ENCODE results near the gene DGAT2L6. TPM values are rescaled to one million over a fixed set of nuclear protein-coding genes. Genes with fewer than 3 reads are reported as not detected.
A peak's percentile ranks its signal among the peaks of the same experiment; 100 is the strongest.

Gene DGAT2L6
- total RNA-seq, 1 donor from 2014 or later: not detected

GRCh38 chrX:70166601-70167590 lies 10.4 kb upstream of the DGAT2L6 start:
- Histone ChIP-seq H2AFZ (replicated peaks) (no peak overlapping the region), H3K27ac (no peak overlapping the region), H3K36me3 (no peaks in the 10 kb centered on the region), H3K79me2 (ENCODE audit: low read depth) (no peaks in the 10 kb centered on the region), H3K4me3 (no peak overlapping the region), H4K20me1 (ENCODE audit: low read depth) (no peaks in the 10 kb centered on the region), H3F3A (ENCODE audit: low read depth) (peaks cover 22% of the 10 kb centered on the region), H3K4me1 (peaks cover 22% of the 10 kb centered on the region), H3K27me3 (no peaks in the 10 kb centered on the region), H3K9ac (no peak overlapping the region), H3K4me2 (no peak overlapping the region), H3K9me3 (ENCODE audit: low read depth) (no peaks in the 10 kb centered on the region)
- Mint-ChIP-seq H3K4me1 (peaks cover 30% of the 10 kb centered on the region), H3K27me3 (ENCODE audit: insufficient read depth, low read depth) (no peaks in the 10 kb centered on the region), H3K27ac (no peak overlapping the region), H3K36me3 (peaks cover 9% of the 10 kb centered on the region), H3K9me3 (peaks cover 4% of the 10 kb centered on the region), H3K4me3 (no peak overlapping the region)
- TF ChIP-seq EZH2phosphoT487 (IDR thresholded peaks at IDR 0.05): no peak
- TF ChIP-seq EZH2 (IDR thresholded peaks at IDR 0.05): no peak
- TF ChIP-seq CTCF (IDR thresholded peaks at IDR 0.05): no peak
- no peak for DNase-seq (ENCODE audit: low spot score)

GRCh38 chrX:70168238-70169188 lies 8.8 kb upstream of the DGAT2L6 start:
- Histone ChIP-seq H3K4me1 (peaks cover 37% of the 10 kb centered on the region), H3K4me2 (peak overlapping the region; percentile 58), H4K20me1 (ENCODE audit: low read depth) (no peaks in the 10 kb centered on the region), H3K4me3 (peak overlapping the region; percentile 13), H3K79me2 (ENCODE audit: low read depth) (no peaks in the 10 kb centered on the region), H3K9me3 (ENCODE audit: low read depth) (no peaks in the 10 kb centered on the region), H3K27ac (no peak overlapping the region), H3K27me3 (no peaks in the 10 kb centered on the region), H3K9ac (no peak overlapping the region), H2AFZ (replicated peaks) (peak overlapping the region; percentile 14), H3K36me3 (no peaks in the 10 kb centered on the region), H3F3A (ENCODE audit: low read depth) (peaks cover 27% of the 10 kb centered on the region)
- Mint-ChIP-seq H3K27ac (peak overlapping the region; percentile 74), H3K36me3 (peaks cover 9% of the 10 kb centered on the region), H3K4me1 (peaks cover 30% of the 10 kb centered on the region), H3K27me3 (ENCODE audit: insufficient read depth, low read depth) (no peaks in the 10 kb centered on the region), H3K4me3 (peak overlapping the region; percentile 62), H3K9me3 (peaks cover 4% of the 10 kb centered on the region)
- DNase-seq (ENCODE audit: low spot score): peak; percentile 26
- TF ChIP-seq CTCF (IDR thresholded peaks at IDR 0.05) (no peak), EZH2 (IDR thresholded peaks at IDR 0.05) (no peak), EZH2phosphoT487 (IDR thresholded peaks at IDR 0.05) (no peak)

GRCh38 chrX:70169281-70169680 lies 8.0 kb upstream of the DGAT2L6 start:
- peaks cover 27% of the 10 kb centered on the region for H3F3A ChIP-seq (ENCODE audit: low read depth)
- peak overlapping the region; percentile 58 for H3K4me2 ChIP-seq

More at GRCh38 chrX:70169281-70169680, 8.0 kb upstream of the DGAT2L6 start:
- no peaks in the 10 kb centered on the region for H3K79me2 ChIP-seq (ENCODE audit: low read depth)
- H3K9me3 Mint-ChIP-seq: peaks cover 4% of the 10 kb centered on the region
- no peak overlapping the region for H3K9ac ChIP-seq
- no peaks in the 10 kb centered on the region for H3K9me3 ChIP-seq (ENCODE audit: low read depth)
- peak overlapping the region; percentile 14 for H2AFZ ChIP-seq (replicated peaks)
- H3K27me3 Mint-ChIP-seq (ENCODE audit: insufficient read depth, low read depth): no peaks in the 10 kb centered on the region
- no peaks in the 10 kb centered on the region for H4K20me1 ChIP-seq (ENCODE audit: low read depth)
- DNase-seq (ENCODE audit: low spot score): no peak
- H3K27ac Mint-ChIP-seq: no peak overlapping the region
- H3K27ac ChIP-seq: no peak overlapping the region
- no peaks in the 10 kb centered on the region for H3K27me3 ChIP-seq
- peaks cover 6% of the 10 kb centered on the region for H3K36me3 Mint-ChIP-seq
- H3K4me3 ChIP-seq: no peak overlapping the region
- H3K4me3 Mint-ChIP-seq: no peak overlapping the region
- H3K36me3 ChIP-seq: no peaks in the 10 kb centered on the region
- H3K4me1 Mint-ChIP-seq: peaks cover 30% of the 10 kb centered on the region
- peaks cover 37% of the 10 kb centered on the region for H3K4me1 ChIP-seq
- no peak for TF ChIP-seq EZH2phosphoT487 (IDR thresholded peaks at IDR 0.05)
- TF ChIP-seq CTCF (IDR thresholded peaks at IDR 0.05): no peak
- no peak for TF ChIP-seq EZH2 (IDR thresholded peaks at IDR 0.05)
